ENCODE measurements around the gene TUNAR.

Gene TUNAR

DNA sequence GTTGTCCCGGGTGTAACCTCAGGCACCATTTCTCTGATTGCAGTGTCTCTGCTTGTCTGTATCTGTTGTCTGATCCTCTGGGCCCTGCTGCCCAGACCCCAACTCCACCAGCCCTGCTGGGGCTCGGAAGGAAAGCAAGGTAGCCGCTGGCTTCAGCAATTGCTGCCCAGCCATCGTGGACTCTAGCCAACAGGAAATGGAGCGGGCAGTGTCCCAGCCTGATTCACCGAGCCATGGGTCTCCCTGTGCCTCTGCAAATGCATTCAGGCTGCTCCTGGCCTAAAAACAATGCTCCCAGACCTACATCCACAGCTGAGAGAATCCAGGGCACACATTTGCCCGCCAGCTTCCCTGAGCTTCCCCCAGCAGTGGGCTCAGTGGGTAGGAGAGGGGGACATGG, 9.2 kb downstream of the TUNAR start:
- DNase-seq (ENCODE audit: extremely low spot score): no peak
- ChIA-PET POLR2A (no interaction called here), CTCF (no interaction called here)
- TF ChIP-seq CTBP1 (IDR thresholded peaks at IDR 0.05; ENCODE audit: borderline replicate concordance): no peak
- TF ChIP-seq HDGF (IDR thresholded peaks at IDR 0.05; ENCODE audit: borderline replicate concordance): no peak
- TF ChIP-seq, protein P1, sequence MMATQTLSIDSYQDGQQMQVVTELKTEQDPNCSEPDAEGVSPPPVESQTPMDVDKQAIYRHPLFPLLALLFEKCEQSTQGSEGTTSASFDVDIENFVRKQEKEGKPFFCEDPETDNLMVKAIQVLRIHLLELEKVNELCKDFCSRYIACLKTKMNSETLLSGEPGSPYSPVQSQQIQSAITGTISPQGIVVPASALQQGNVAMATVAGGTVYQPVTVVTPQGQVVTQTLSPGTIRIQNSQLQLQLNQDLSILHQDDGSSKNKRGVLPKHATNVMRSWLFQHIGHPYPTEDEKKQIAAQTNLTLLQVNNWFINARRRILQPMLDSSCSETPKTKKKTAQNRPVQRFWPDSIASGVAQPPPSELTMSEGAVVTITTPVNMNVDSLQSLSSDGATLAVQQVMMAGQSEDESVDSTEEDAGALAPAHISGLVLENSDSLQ (IDR thresholded peaks at IDR 0.05): no peak
- no peak for TF ChIP-seq SUZ12 (IDR thresholded peaks at IDR 0.05)
- no peak for TF ChIP-seq ZNF384 (IDR thresholded peaks at IDR 0.05)
- no peak for TF ChIP-seq TARDBP (IDR thresholded peaks at IDR 0.05)
- TF ChIP-seq L3MBTL2 (conservative IDR thresholded peaks at IDR 0.05): no peak
- TF ChIP-seq ARNT (IDR thresholded peaks at IDR 0.05): no peak
- no peak for TF ChIP-seq FOXK2 (IDR thresholded peaks at IDR 0.05)
- TF ChIP-seq SP1 (IDR thresholded peaks at IDR 0.05): no peak
- no peak for TF ChIP-seq FOXA1 (IDR thresholded peaks at IDR 0.05)
- TF ChIP-seq ELF4 (IDR thresholded peaks at IDR 0.05): no peak
- TF ChIP-seq LEF1 (IDR thresholded peaks at IDR 0.05; ENCODE audit: borderline replicate concordance): no peak
- TF ChIP-seq NFRKB (IDR thresholded peaks at IDR 0.05): no peak
- no peak for TF ChIP-seq BHLHE40 (IDR thresholded peaks at IDR 0.05; ENCODE audit: borderline replicate concordance)

GRCh38 chr14:95886366-95887056, 9.9 kb downstream of the TUNAR start:
- no peak for DNase-seq (ENCODE audit: extremely low spot score)
- CTCF ChIA-PET: no interaction called here
- POLR2A ChIA-PET: no interaction called here
- TF ChIP-seq FOXM1 (IDR thresholded peaks at IDR 0.05; ENCODE audit: borderline replicate concordance) (no peak), FOXA1 (IDR thresholded peaks at IDR 0.05) (no peak), L3MBTL2 (conservative IDR thresholded peaks at IDR 0.05) (no peak), ZNF384 (IDR thresholded peaks at IDR 0.05) (no peak), SUZ12 (IDR thresholded peaks at IDR 0.05) (no peak), HDGF (IDR thresholded peaks at IDR 0.05; ENCODE audit: borderline replicate concordance) (no peak), ELF4 (IDR thresholded peaks at IDR 0.05) (no peak), NFRKB (IDR thresholded peaks at IDR 0.05) (no peak), CTBP1 (IDR thresholded peaks at IDR 0.05; ENCODE audit: borderline replicate concordance) (no peak), TARDBP (IDR thresholded peaks at IDR 0.05) (no peak), LEF1 (IDR thresholded peaks at IDR 0.05; ENCODE audit: borderline replicate concordance) (no peak), SP1 (IDR thresholded peaks at IDR 0.05) (no peak), ARNT (IDR thresholded peaks at IDR 0.05) (no peak), BHLHE40 (IDR thresholded peaks at IDR 0.05; ENCODE audit: borderline replicate concordance) (no peak), FOXK2 (IDR thresholded peaks at IDR 0.05) (no peak)
- TF ChIP-seq, protein P1 (IDR thresholded peaks at IDR 0.05): no peak

GRCh38 chr14:95887351-95887750, 10.7 kb downstream of the TUNAR start:
- no peak for DNase-seq (ENCODE audit: extremely low spot score)
- CTCF ChIA-PET: no interaction called here
- POLR2A ChIA-PET: no interaction called here
- TF ChIP-seq SP1 (IDR thresholded peaks at IDR 0.05): no peak
- no peak for TF ChIP-seq ARNT (IDR thresholded peaks at IDR 0.05)
- no peak for TF ChIP-seq TARDBP (IDR thresholded peaks at IDR 0.05)
- no peak for TF ChIP-seq NFRKB (IDR thresholded peaks at IDR 0.05)
- no peak for TF ChIP-seq SUZ12 (IDR thresholded peaks at IDR 0.05)
- no peak for TF ChIP-seq ZNF384 (IDR thresholded peaks at IDR 0.05)
- no peak for TF ChIP-seq CTBP1 (IDR thresholded peaks at IDR 0.05; ENCODE audit: borderline replicate concordance)
- no peak for TF ChIP-seq FOXK2 (IDR thresholded peaks at IDR 0.05)
- no peak for TF ChIP-seq FOXM1 (IDR thresholded peaks at IDR 0.05; ENCODE audit: borderline replicate concordance)
- no peak for TF ChIP-seq BHLHE40 (IDR thresholded peaks at IDR 0.05; ENCODE audit: borderline replicate concordance)
- TF ChIP-seq ELF4 (IDR thresholded peaks at IDR 0.05): no peak
- TF ChIP-seq L3MBTL2 (conservative IDR thresholded peaks at IDR 0.05): no peak
- TF ChIP-seq HDGF (IDR thresholded peaks at IDR 0.05; ENCODE audit: borderline replicate concordance): no peak
- TF ChIP-seq, protein P1 (IDR thresholded peaks at IDR 0.05): no peak
- no peak for TF ChIP-seq FOXA1 (IDR thresholded peaks at IDR 0.05)
- TF ChIP-seq LEF1 (IDR thresholded peaks at IDR 0.05; ENCODE audit: borderline replicate concordance): no peak

GRCh38 chr14:95889236-95889979, 12.8 kb downstream of the TUNAR start:
- no peak for TF ChIP-seq CTBP1 (IDR thresholded peaks at IDR 0.05; ENCODE audit: borderline replicate concordance)
- TF ChIP-seq FOXM1 (IDR thresholded peaks at IDR 0.05; ENCODE audit: borderline replicate concordance): no peak
- no peak for TF ChIP-seq BHLHE40 (IDR thresholded peaks at IDR 0.05; ENCODE audit: borderline replicate concordance)
- no peak for TF ChIP-seq HDGF (IDR thresholded peaks at IDR 0.05; ENCODE audit: borderline replicate concordance)
- no peak for TF ChIP-seq L3MBTL2 (conservative IDR thresholded peaks at IDR 0.05)
- TF ChIP-seq FOXA1 (IDR thresholded peaks at IDR 0.05): no peak
- TF ChIP-seq ELF4 (IDR thresholded peaks at IDR 0.05): no peak
- no peak for TF ChIP-seq SUZ12 (IDR thresholded peaks at IDR 0.05)
- TF ChIP-seq, protein P1 (IDR thresholded peaks at IDR 0.05): no peak
- TF ChIP-seq ZNF384 (IDR thresholded peaks at IDR 0.05): no peak
- no peak for TF ChIP-seq SP1 (IDR thresholded peaks at IDR 0.05)
- no peak for TF ChIP-seq FOXK2 (IDR thresholded peaks at IDR 0.05)
- TF ChIP-seq ARNT (IDR thresholded peaks at IDR 0.05): no peak
- TF ChIP-seq TARDBP (IDR thresholded peaks at IDR 0.05): no peak
- no peak for TF ChIP-seq NFRKB (IDR thresholded peaks at IDR 0.05)
- no peak for TF ChIP-seq LEF1 (IDR thresholded peaks at IDR 0.05; ENCODE audit: borderline replicate concordance)
- DNase-seq (ENCODE audit: extremely low spot score): no peak
- CTCF ChIA-PET: interaction anchor here (0.7 kb wide), 1 partner anchor 11 kb away, joined by 3 read pairs; no protein-coding TSS in a partner anchor
- POLR2A ChIA-PET: no interaction called here
